Medulla oblongata (tissue), 1 donor: Measurements from ENCODE around the gene VPS13C.
A peak's percentile ranks its signal among the peaks of the same experiment; 100 is the strongest.

Experiments used
- DNase-seq: peaks from one replicate; pipeline ENCODE4 v3.0.0-alpha.2; 2015; ENCODE audit errors: extremely low spot score

Gene VPS13C, protein sequence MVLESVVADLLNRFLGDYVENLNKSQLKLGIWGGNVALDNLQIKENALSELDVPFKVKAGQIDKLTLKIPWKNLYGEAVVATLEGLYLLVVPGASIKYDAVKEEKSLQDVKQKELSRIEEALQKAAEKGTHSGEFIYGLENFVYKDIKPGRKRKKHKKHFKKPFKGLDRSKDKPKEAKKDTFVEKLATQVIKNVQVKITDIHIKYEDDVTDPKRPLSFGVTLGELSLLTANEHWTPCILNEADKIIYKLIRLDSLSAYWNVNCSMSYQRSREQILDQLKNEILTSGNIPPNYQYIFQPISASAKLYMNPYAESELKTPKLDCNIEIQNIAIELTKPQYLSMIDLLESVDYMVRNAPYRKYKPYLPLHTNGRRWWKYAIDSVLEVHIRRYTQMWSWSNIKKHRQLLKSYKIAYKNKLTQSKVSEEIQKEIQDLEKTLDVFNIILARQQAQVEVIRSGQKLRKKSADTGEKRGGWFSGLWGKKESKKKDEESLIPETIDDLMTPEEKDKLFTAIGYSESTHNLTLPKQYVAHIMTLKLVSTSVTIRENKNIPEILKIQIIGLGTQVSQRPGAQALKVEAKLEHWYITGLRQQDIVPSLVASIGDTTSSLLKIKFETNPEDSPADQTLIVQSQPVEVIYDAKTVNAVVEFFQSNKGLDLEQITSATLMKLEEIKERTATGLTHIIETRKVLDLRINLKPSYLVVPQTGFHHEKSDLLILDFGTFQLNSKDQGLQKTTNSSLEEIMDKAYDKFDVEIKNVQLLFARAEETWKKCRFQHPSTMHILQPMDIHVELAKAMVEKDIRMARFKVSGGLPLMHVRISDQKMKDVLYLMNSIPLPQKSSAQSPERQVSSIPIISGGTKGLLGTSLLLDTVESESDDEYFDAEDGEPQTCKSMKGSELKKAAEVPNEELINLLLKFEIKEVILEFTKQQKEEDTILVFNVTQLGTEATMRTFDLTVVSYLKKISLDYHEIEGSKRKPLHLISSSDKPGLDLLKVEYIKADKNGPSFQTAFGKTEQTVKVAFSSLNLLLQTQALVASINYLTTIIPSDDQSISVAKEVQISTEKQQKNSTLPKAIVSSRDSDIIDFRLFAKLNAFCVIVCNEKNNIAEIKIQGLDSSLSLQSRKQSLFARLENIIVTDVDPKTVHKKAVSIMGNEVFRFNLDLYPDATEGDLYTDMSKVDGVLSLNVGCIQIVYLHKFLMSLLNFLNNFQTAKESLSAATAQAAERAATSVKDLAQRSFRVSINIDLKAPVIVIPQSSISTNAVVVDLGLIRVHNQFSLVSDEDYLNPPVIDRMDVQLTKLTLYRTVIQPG (N-terminal part only)

GRCh38 chr15:62060113-62060895 is at the start of gene VPS13C:
Gene VPS13C, minus strand, starts transcription at chr15:62060447. Its CDS starts 73 bp downstream, at chr15:62060374.
- DNase-seq: peak; percentile 95

- no peak for DNase-seq
Observed at GRCh38 chr15:62109437-62109836, 49.2 kb upstream of the VPS13C start.

DNA sequence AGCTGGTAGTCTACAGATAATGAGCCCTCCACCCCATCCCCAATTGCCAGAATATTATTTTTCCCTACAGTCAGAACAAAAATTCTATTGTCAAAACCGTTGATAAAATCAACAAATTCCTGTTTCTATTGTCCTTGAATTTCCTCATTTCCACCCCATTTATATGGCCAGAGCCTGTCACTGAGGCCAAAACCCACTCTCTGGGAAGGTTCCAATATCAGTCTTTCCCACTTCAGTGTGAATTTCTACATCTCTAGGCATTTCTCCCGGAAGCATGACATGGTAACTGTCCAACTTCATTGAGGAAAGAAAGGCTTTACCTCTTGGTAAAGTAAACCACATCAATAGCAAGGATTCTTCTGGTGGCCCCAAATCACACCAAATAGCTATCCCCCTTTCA is 48.2 kb upstream of the VPS13C start:
- no peak for DNase-seq

- no peak for DNase-seq
Observed at GRCh38 chr15:62107571-62108121, 47.4 kb upstream of the VPS13C start.

GRCh38 chr15:62106096-62106495 is 45.8 kb upstream of the VPS13C start:
- no peak for DNase-seq

GRCh38 chr15:62105266-62105665 is 45.0 kb upstream of the VPS13C start:
- no peak for DNase-seq

GRCh38 chr15:62104846-62105245 is 44.6 kb upstream of the VPS13C start:
- DNase-seq: no peak

- DNase-seq: no peak
Observed at GRCh38 chr15:62104401-62104800, 44.2 kb upstream of the VPS13C start.

- DNase-seq: no peak
Observed at GRCh38 chr15:62103431-62103830, 43.2 kb upstream of the VPS13C start.

DNA sequence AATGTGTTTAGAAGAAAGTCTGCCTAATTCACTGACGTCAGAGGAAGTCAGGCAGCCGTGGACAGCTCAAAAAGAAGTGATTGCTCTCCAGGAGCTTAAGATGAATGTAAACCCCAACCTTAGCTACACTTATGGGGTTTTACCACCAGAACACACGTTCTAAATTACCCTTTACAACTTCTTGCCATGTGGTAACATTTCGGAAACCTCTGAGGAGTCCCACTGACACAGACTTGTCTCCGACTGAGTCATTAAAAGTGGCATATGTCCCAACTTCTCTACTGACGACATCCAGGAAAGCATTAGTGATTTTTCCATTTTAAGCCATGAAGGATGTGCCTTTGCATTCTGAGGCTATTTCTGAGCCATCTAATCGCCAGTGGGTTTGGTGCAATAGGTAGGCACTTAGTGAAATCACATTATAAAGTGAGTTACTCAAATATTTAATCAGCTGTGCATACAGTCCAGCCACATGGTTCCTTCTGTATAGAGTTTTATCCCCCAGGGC is 38.9 kb upstream of the VPS13C start:
- DNase-seq: no peak

- no peak for DNase-seq
Observed at GRCh38 chr15:62094388-62094787, 34.1 kb upstream of the VPS13C start.

- DNase-seq: no peak
Observed at GRCh38 chr15:62093809-62094208, 33.6 kb upstream of the VPS13C start.

DNA sequence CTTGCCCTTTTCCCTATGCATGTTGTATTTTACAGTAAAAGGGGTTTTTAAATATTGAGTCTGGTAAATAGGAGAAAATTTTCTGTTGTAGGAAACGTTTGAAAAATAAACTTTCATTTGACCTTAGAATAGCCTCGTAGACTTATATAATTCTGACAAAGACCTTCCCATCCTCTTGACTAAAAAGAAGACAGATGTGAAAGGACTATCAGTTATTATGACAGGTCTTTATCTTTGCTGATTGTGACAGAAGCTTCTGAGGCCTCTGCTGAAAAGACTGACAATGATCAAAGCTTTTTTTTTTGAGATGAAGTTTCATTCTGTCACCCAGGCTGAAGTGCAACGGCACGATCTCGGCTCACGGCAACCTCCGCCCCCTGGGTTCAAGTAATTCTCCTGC is 30.7 kb upstream of the VPS13C start:
- DNase-seq: no peak

DNA sequence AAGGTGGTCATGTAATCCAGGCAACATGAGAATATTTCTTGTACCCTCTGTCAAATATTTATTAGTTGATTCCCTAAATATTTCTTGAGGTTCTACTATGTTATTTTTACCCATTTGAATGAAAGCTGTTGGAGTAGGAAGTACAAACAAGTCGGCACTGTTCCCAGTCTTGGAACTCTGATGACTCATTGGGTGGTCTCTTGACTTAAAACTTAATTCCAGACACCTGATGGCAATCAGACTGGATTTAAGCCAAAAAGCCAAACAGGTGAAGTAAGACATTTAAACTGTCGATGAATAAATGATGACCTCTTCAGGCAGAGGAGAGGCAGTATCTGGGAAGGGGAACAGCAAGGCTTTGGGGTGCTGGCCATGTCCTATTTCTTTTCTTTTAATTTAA is 29.4 kb upstream of the VPS13C start:
- no peak for DNase-seq

DNA sequence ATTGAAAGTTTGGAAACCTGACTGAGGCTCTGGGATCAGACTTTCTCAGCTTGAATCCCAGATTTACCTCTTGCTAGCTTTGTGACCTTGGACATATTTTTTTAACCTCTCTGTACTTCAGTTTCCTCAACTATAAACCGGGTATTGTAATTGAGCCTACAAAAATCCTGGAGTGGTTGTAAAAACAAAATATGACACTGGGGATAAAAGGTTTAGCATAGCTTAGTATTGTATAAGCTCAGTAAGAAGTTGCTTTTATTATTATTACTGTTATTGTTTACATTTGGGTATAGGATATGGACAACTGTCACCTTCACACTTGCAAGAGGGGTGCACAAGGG is 28.1 kb upstream of the VPS13C start:
- DNase-seq: no peak

DNA sequence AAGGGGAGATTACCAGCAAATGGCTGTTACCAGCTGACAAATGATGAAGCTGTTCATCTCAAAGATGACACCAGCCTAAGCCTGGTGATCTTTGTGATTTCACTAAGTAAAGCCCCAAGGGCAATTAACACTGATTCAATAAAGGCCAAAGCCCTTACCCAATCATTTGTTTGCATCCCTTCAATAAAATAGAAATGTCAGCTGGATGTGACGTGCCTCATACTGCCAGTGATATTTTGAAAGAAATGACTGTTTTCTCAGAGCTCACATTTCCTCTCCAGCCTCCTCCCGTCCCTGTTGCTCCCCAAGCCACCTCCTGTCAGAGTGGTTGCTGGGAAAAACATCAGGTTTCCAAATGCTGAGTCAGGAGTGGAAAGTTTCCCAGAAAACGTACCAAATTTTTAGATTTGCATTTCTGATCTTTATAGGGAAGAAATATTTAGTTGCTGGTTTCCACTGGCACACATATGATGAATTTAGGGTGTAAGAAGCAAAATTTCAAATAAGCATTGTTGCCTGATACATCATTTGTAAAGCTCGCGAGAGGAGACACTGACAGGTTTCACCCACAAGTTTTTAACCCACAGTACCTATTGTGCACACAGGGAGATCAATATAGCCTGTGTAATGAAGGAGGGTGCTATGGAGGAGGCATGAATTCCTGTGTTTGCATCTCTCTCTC is 27.6 kb upstream of the VPS13C start:
- no peak for DNase-seq

GRCh38 chr15:62085740-62086139 is 25.5 kb upstream of the VPS13C start:
- DNase-seq: peak; percentile 20

- DNase-seq: no peak
Observed at GRCh38 chr15:62083194-62084154, 23.2 kb upstream of the VPS13C start.

- DNase-seq: no peak
Observed at GRCh38 chr15:62079594-62079993, 19.3 kb upstream of the VPS13C start.
